Activated CD8-positive, alpha-beta memory T cell treated with anti-CD3 and anti-CD28 coated beads, Interleukin-2, amount 10 ng/mL, durations not matched to agents 7 days and 5 days (primary cell): Measurements from ENCODE around the gene DARS2. TPM values are rescaled to one million over a fixed set of nuclear protein-coding genes. Genes with fewer than 3 reads are reported as not detected.
"Not testable (repeated sequence)": the region's sequence is repeated elsewhere in the genome, so short reads cannot be mapped to it uniquely, and the experiment has no call there.

Experiments
- ATAC-seq: fragments of 150-1000 bp; cut with Tn5 transposase; one replicate; pipeline ENCODE4 v1.10.0; 2021; ENCODE audit warnings: moderate library complexity
- CTCF ChIA-PET: fragments of 350-600 bp; sonication (Branson Sonifier 250); formaldehyde crosslinking; loops from one replicate; lab custom pipeline; 2021; ENCODE audit warnings: antibody characterized with exemption; lab: Charles Lee
- DNase-seq: peaks from one replicate; pipeline ENCODE4 v3.0.0-alpha.2; 2020
- H3K27ac Mint-ChIP-seq: one replicate; pipeline ENCODE4 v1.8.0; 2021; ENCODE audit warnings: mild to moderate bottlenecking, mixed read lengths
- H3K27me3 Mint-ChIP-seq: one replicate; pipeline ENCODE4 v1.8.0; 2021; ENCODE audit warnings: mixed read lengths
- H3K36me3 Mint-ChIP-seq: one replicate; pipeline ENCODE4 v1.8.0; 2021; ENCODE audit warnings: mild to moderate bottlenecking, mixed read lengths
- H3K4me1 Mint-ChIP-seq: one replicate; pipeline ENCODE4 v1.8.0; 2021; ENCODE audit warnings: mixed read lengths
- H3K4me3 Mint-ChIP-seq: one replicate; pipeline ENCODE4 v1.8.0; 2021; ENCODE audit warnings: mild to moderate bottlenecking, moderate library complexity, mixed read lengths
- H3K9me3 Mint-ChIP-seq: one replicate; pipeline ENCODE4 v1.8.0; 2022; ENCODE audit warnings: low read depth, mixed read lengths
- total RNA-seq, 2 experiments: library from RNA; stranded (reverse); gene quantifications; one replicate each; pipeline ENCODE4 v1.2.3, GENCODE V29; 2021

DARS2 gene, protein sequence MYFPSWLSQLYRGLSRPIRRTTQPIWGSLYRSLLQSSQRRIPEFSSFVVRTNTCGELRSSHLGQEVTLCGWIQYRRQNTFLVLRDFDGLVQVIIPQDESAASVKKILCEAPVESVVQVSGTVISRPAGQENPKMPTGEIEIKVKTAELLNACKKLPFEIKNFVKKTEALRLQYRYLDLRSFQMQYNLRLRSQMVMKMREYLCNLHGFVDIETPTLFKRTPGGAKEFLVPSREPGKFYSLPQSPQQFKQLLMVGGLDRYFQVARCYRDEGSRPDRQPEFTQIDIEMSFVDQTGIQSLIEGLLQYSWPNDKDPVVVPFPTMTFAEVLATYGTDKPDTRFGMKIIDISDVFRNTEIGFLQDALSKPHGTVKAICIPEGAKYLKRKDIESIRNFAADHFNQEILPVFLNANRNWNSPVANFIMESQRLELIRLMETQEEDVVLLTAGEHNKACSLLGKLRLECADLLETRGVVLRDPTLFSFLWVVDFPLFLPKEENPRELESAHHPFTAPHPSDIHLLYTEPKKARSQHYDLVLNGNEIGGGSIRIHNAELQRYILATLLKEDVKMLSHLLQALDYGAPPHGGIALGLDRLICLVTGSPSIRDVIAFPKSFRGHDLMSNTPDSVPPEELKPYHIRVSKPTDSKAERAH
- 10 to 100 TPM; 28.7 to 32.3 TPM for total RNA-seq

DNA sequence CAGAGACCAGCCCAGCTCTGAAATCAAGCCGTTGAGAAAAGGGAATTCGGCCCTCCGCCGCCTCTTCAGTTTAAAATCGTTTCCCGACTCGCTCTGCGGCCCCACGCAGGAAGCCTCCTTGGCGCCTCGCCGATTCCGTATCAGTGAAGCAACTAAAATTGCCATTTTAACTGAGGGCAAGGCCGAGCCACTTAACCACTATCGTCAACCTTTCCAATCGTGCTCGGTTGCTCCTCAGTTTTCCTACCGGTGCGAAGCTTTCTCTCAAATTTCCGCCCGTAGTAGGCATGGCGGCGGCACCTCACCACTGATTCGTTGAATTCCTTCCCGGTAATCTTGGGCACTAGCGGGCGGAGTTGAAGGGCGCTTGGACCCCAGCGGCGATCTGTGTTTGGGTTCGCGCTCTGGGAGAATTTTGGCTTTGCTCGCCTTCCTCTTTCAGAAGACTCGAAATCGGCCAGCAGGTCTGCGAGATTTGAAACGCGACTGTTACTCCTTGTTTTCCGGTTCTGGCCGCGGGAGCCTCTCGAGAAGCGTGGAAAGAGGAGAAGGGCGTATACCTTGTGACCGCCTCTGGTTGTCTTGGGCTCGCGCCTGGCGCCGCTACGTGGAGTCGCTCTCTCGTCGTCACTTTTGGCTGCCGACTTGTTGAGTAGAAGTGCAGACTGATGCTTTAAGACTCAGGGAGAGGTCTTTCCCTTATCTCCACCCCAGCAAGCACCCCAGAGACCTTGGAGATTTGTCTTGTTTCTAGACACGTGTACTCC is at the start of gene DARS2, which contains the start of gene CENPL:
Gene DARS2 (plus strand): TSS at position 359 of the 767 bp plus-strand sequence. CDS start 557 bp downstream, outside the sequence.
Gene CENPL (minus strand): TSS at position 569 of the 767 bp plus-strand sequence. CDS start 13,584 bp downstream, outside the sequence.
- DNase-seq: peak; percentile 96
- peak within 1 kb of the TSS; percentile 98 for H3K27ac Mint-ChIP-seq
- ATAC-seq: peak; percentile 85
- H3K27me3 Mint-ChIP-seq: no peaks in the 10 kb centered on the region
- H3K4me3 Mint-ChIP-seq: peak within 1 kb of the TSS; percentile 98
- H3K9me3 Mint-ChIP-seq: no peaks in the 10 kb centered on the region
- CTCF ChIA-PET: interaction anchor here (0.7 to 3.4 kb wide), 18 partner anchors 9 to 438 kb away, joined by 3 to 35 read pairs (median 3); partner anchors contain the start of genes GAS5, KLHL20 and PRDX6
- peaks cover 63% of the 10 kb centered on the region for H3K4me1 Mint-ChIP-seq
- H3K36me3 Mint-ChIP-seq: peaks cover 42% of the 10 kb centered on the region

DNA sequence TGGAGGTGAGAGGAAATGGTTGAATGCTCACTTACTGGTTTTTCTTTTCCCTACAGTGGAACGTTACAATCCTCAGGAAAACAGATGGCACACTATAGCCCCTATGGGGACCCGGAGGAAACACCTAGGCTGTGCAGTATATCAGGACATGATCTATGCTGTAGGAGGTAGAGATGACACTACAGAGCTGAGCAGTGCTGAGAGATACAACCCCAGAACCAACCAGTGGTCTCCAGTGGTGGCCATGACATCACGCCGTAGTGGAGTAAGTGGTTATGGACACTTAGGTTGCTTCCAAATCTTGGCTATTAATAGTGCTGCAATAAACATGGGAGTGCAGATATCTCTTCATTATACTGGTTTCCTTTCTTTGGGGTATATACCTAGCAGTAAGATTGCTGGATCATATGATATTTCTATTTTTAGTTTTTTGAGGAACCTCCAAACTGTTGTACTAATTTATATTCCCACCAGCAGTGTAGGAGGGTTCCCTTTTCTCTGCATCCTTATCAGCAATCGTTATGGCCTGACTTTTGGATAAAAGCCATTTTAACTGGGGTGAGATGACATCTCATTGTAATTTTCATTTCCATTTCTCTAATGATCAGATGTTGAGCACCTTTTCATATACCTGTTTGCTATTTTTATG is 48.8 kb upstream of the DARS2 start:
- H3K9me3 Mint-ChIP-seq: no peaks in the 10 kb centered on the region
- DNase-seq (no peak), ATAC-seq (no peak)
- H3K4me1 Mint-ChIP-seq: peaks cover 1% of the 10 kb centered on the region
- no peak overlapping the region for H3K4me3 Mint-ChIP-seq
- no peak overlapping the region for H3K27ac Mint-ChIP-seq
- no peaks in the 10 kb centered on the region for H3K27me3 Mint-ChIP-seq
- CTCF ChIA-PET: no interaction called here
- H3K36me3 Mint-ChIP-seq: peaks cover 50% of the 10 kb centered on the region

DNA sequence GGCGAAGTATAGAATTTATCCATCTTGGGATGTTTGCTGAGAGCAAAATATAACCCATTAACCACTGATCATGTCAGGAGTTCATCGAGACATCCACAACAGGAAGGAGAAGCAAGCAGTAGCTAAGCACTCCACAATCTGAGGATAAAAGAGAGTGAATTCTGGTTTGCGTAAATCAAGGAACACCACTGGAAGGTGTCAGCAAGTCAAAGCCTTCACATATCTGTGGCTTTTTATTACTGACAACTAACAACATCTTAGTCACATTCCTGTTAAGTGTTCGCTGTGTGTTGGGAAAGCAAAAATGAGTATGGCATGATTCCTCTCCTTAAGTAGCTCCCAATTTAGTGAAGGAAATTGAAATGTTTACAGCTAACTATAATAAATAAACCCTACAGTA is 44.5 kb upstream of the DARS2 start:
- peaks cover 2% of the 10 kb centered on the region for H3K4me1 Mint-ChIP-seq
- peaks cover 63% of the 10 kb centered on the region for H3K36me3 Mint-ChIP-seq
- H3K27ac Mint-ChIP-seq: no peak overlapping the region
- no peak for DNase-seq
- ATAC-seq: no peak
- CTCF ChIA-PET: interaction anchor here (0.9 kb wide), 1 partner anchor 350 kb away, joined by 3 read pairs; no protein-coding TSS in a partner anchor
- no peaks in the 10 kb centered on the region for H3K27me3 Mint-ChIP-seq
- no peak overlapping the region for H3K4me3 Mint-ChIP-seq
- no peaks in the 10 kb centered on the region for H3K9me3 Mint-ChIP-seq

DNA sequence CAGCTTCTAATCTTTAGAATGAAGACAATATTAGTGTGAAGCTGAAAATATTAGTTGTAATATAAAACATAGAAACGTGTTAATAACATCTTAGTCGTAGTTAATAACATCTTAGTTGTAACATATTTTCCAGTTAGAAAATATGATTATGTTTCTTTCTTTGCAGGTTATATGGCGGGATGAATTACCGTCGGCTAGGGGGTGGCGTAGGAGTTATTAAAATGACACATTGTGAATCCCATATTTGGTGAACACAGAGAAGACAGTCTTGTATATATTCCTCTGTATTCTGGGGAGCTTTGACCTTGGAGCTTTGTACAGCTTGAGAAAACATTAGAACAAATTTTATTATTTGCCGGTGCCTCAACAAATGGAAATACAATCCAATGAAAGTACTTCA is 39.5 kb upstream of the DARS2 start:
- H3K36me3 Mint-ChIP-seq: peaks cover 34% of the 10 kb centered on the region
- DNase-seq (no peak), ATAC-seq (no peak)
- H3K4me1 Mint-ChIP-seq: peaks cover 2% of the 10 kb centered on the region
- CTCF ChIA-PET: no interaction called here
- no peak overlapping the region for H3K27ac Mint-ChIP-seq
- H3K4me3 Mint-ChIP-seq: no peak overlapping the region
- H3K27me3 Mint-ChIP-seq: no peaks in the 10 kb centered on the region
- no peaks in the 10 kb centered on the region for H3K9me3 Mint-ChIP-seq

DNA sequence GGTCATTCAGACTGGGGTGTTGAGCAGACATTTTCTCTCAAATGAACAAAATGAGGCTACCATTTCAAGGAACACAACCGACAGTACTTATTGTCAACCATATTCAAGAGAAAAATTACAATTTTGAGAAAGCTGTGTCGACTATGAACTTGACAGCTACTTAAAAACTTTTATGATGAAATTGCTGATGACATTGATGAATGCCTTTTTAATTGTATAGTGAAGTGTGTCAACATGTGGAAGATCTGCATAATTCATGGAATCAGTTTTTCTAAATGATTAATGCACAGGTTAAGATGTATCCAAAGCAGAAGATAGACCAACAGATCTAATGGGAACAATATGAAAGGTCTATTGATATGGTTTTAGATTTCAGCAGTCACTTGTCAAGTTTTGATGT is 34.6 kb upstream of the DARS2 start:
- peaks cover 25% of the 10 kb centered on the region for H3K36me3 Mint-ChIP-seq
- CTCF ChIA-PET: interaction anchor here (1.6 kb wide), 1 partner anchor 360 kb away, joined by 4 read pairs; no protein-coding TSS in a partner anchor

DNA sequence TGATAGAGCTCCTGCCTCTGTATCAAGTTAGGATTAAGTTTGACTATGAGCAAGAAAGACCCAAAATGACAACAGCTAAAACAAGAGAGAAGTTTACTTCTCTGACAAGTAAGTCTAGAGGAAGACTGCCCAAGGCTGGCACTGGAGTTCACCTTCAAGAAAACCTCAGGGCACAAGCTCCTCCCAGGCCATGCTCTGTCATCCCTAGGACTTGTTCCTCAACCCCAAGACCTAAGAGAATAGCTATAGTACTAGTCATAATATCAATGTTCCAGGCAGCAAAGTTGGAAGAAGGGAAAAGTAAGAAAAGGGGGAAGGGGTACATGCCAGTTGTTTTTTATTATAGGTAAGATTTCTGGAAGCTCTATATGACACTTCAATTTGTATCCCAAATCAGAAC is 26.4 kb upstream of the DARS2 start:
- Mint-ChIP-seq H3K36me3 (peaks cover 48% of the 10 kb centered on the region), H3K27me3 (no peaks in the 10 kb centered on the region), H3K9me3 (no peaks in the 10 kb centered on the region), H3K4me1 (no peaks in the 10 kb centered on the region), H3K4me3 (no peak overlapping the region), H3K27ac (no peak overlapping the region)
- DNase-seq (no peak), ATAC-seq (no peak)
- CTCF ChIA-PET: no interaction called here

More for the DNA sequence above, 34.6 kb upstream of the DARS2 start:
- DNase-seq: no peak
- Mint-ChIP-seq H3K4me3 (no peak overlapping the region), H3K9me3 (no peaks in the 10 kb centered on the region), H3K27ac (no peak overlapping the region), H3K4me1 (no peaks in the 10 kb centered on the region), H3K27me3 (no peaks in the 10 kb centered on the region)
- ATAC-seq: no peak

DNA sequence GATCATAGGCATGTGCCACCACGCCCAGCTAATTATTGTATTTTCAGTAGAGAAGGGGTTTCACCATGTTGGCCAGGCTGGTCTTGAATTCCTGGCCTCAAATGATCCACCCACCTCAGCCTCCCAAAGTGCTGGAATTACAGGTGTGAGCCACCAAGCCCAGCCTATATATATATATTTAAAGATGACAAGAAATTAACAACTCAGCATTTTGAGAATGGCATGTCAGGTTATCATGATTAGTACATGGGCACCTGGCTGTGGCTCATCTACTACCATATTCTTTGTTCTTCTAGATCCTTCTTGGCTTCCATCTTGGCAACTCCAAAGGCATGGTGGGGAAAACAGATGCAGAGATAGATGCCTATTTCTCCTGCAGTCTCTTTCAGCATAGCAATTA is 24.5 kb upstream of the DARS2 start:
- H3K9me3 Mint-ChIP-seq, H3K4me3 Mint-ChIP-seq, CTCF ChIA-PET, DNase-seq, H3K4me1 Mint-ChIP-seq, H3K27me3 Mint-ChIP-seq, H3K27ac Mint-ChIP-seq, ATAC-seq: not testable (repeated sequence)
- peaks cover 46% of the 10 kb centered on the region for H3K36me3 Mint-ChIP-seq

DNA sequence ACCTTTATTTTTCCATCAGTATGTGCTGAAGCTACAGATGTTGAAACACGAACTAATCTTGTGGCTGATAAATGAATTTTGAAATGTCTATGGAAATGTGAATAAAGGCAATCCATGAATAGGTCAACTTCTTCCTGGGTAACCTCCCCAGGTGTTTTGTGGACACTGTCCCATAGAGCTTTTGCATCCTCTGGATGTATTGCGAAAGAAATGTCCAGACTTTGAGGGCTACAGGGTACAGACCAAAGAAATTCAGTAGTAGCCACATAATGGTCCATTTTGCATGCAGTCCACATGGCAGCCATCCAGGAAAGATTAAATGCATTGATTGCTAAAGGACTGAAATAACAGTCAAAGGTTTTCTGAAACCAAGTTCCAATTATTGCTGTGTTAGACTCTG is 21.5 kb upstream of the DARS2 start:
- Mint-ChIP-seq H3K4me3 (no peak overlapping the region), H3K36me3 (peaks cover 45% of the 10 kb centered on the region), H3K27me3 (no peaks in the 10 kb centered on the region), H3K27ac (peak overlapping the region; percentile 26), H3K4me1 (no peaks in the 10 kb centered on the region), H3K9me3 (no peaks in the 10 kb centered on the region)
- ATAC-seq (no peak), DNase-seq (no peak)
- CTCF ChIA-PET: no interaction called here

DNA sequence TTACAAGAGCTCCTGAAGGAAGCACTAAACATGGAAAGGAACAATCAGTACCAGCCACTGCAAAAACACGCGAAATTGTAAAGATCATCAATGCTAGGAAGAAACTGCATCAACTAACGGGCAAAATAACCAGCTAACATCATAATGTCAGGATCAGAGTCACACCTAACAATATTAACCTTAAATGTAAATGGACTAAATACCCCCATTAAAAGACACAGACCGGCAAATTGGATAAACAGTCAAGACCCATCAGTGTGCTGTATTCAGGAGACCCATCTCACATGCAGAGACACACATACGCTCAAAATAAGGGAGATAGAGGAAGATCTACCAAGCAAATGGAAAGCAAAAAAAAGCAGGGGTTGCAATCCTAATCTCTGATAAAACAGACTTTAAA is 10.8 kb upstream of the DARS2 start:
- H3K4me3 Mint-ChIP-seq, H3K27me3 Mint-ChIP-seq, DNase-seq, H3K27ac Mint-ChIP-seq, CTCF ChIA-PET, ATAC-seq, H3K9me3 Mint-ChIP-seq: not testable (repeated sequence)
- Mint-ChIP-seq H3K4me1 (peaks cover 30% of the 10 kb centered on the region), H3K36me3 (peaks cover 77% of the 10 kb centered on the region)

DNA sequence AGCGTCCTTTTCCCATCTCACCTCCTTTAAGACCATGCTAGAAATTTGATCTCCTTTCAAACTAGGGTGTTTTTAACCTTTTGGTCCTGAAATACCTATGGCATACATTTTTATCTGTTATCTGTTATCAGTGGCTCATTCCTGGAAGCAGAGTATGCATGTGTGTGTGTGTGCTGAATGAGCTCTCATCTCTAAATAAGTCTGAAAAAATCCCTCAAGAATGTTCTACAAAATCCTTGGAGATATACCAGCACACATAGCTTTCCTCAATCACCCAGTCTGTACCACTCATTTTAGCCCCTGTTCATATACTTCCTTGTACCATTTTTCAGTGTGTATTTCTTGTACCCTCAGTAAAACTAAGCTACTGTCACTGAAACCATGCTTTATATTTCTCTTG is 6.0 kb upstream of the DARS2 start:
- no peaks in the 10 kb centered on the region for H3K27me3 Mint-ChIP-seq
- peaks cover 76% of the 10 kb centered on the region for H3K36me3 Mint-ChIP-seq
- H3K27ac Mint-ChIP-seq: no peak overlapping the region
- no peaks in the 10 kb centered on the region for H3K9me3 Mint-ChIP-seq
- H3K4me1 Mint-ChIP-seq: peaks cover 56% of the 10 kb centered on the region
- no peak for DNase-seq
- ATAC-seq: no peak
- no peak overlapping the region for H3K4me3 Mint-ChIP-seq
- CTCF ChIA-PET: interaction anchor here (0.6 to 1.9 kb wide), 2 partner anchors 10 to 27 kb away, joined by 3 to 4 read pairs; no protein-coding TSS in a partner anchor

DNA sequence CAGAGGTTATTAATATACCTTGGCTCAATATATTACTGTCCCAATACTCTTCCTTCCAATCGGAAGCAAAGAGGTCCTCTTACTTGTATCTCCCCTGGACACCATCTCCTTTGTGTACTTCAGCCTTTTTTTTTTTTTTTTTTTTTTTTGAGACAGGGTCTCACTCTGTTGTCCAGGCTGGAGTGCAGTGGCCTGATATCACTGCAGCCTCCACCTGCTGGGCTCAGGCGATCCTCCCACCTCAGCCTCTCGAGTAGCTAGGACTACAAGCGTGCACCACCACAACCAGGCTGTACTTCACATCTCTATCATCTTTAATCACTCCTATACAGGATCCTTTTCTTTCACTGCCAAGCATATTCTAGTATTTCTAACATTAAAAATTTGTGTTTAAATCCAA is 2.8 kb upstream of the DARS2 start:
- Mint-ChIP-seq H3K4me3 (no peak overlapping the region), H3K9me3 (no peaks in the 10 kb centered on the region), H3K27ac (no peak overlapping the region), H3K27me3 (no peaks in the 10 kb centered on the region), H3K4me1 (peaks cover 50% of the 10 kb centered on the region), H3K36me3 (peaks cover 51% of the 10 kb centered on the region)
- DNase-seq (no peak), ATAC-seq (no peak)
- CTCF ChIA-PET: interaction anchor here (1.6 kb wide), 1 partner anchor 28 kb away, joined by 5 read pairs; no protein-coding TSS in a partner anchor

DNA sequence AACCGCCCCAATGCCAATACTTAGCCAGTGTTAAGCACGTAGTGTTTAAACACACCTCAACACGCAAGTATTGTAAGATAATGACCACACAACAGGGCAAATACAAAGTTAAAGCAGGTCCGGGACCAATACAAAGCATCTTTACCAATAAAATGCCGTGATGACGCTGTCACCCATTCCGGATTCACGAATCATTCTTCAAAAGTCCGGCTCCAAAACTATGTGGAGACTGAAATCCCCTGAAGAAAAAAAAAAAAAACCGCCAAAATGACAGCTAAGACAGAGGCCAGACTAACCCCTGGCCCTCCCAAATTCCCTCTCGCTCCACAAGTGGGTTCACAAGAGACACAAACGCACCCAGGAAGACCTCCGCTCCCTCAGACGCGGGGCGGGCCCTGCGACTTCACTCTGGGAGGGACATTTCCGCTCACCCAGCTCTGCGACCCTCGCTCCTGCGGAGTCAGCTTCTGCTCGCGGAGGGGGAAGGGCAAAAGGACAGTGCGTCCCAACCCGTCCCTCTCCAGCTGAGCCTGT is 625 bp upstream of the DARS2 start:
- Mint-ChIP-seq H3K4me1 (peaks cover 60% of the 10 kb centered on the region), H3K27ac (peak overlapping the region; percentile 98), H3K4me3 (peak overlapping the region; percentile 98), H3K9me3 (no peaks in the 10 kb centered on the region), H3K36me3 (peaks cover 41% of the 10 kb centered on the region), H3K27me3 (no peaks in the 10 kb centered on the region)
- DNase-seq (peak; percentile 41), ATAC-seq (peak; percentile 65)
- CTCF ChIA-PET: interaction anchor here (0.7 to 3.4 kb wide), 15 partner anchors 28 to 439 kb away, joined by 3 to 35 read pairs (median 3); partner anchors contain the start of genes GAS5, KLHL20 and PRDX6
